Heart right ventricle (tissue), 16 donors: ENCODE results near the gene FAM180A. TPM values are rescaled to one million over a fixed set of nuclear protein-coding genes. Genes with fewer than 3 reads are reported as not detected.
A peak's percentile ranks its signal among the peaks of the same experiment; 100 is the strongest.

ENCODE experiments used
- ATAC-seq, 8 donors: fragments of 200-7000 bp; cut with Tn5 transposase; one replicate each; pipeline ENCODE4 v1.9.1; 2020; ENCODE audit warnings: mild to moderate bottlenecking in 8 of 8, moderate library complexity in 8 of 8, moderate number of reproducible peaks in 1 of 8
- DNase-seq, 2 donors: peaks; one replicate each; pipeline ENCODE4 v3.0.0-alpha.2; 2020
- H3K27ac ChIP-seq, 10 donors: fragments of 200-600 bp; sonication (generic) in 2 of 10; one replicate each; pipeline versions ENCODE4 v1.5.0 to v1.8.0; 2020 to 2022; ENCODE audit warnings: mild to moderate bottlenecking in 3 of 10
- H3K27me3 ChIP-seq, 7 donors: fragments of 200-600 bp; one replicate each; pipeline ENCODE4 v1.8.0; 2021 to 2022; ENCODE audit warnings: mild to moderate bottlenecking in 2 of 7
- H3K36me3 ChIP-seq, 9 donors: fragments of 200-600 bp; sonication (generic) in 1 of 9; one replicate each; pipeline versions ENCODE4 v1.5.0 to v1.8.0; 2020 to 2022; ENCODE audit warnings: mild to moderate bottlenecking in 2 of 9
- H3K4me1 ChIP-seq, 9 donors: fragments of 200-600 bp; sonication (generic) in 1 of 9; one replicate each; pipeline versions ENCODE4 v1.5.0 to v1.8.0; 2020 to 2022; ENCODE audit warnings: mild to moderate bottlenecking in 4 of 9
- H3K4me3 ChIP-seq, 10 donors: fragments of 200-600 bp; sonication (generic) in 2 of 10; one replicate each; pipeline versions ENCODE4 v1.5.0 to v1.8.0; 2020 to 2022; ENCODE audit warnings: mild to moderate bottlenecking in 7 of 10, moderate library complexity in 2 of 10
- H3K9me3 ChIP-seq, 11 donors: fragments of 200-600 bp in 10 of 11; sonication (generic) in 2 of 11; one replicate each; pipeline versions ENCODE4 v1.5.0 to v1.8.0; 2013 to 2022; ENCODE audit warnings: mild to moderate bottlenecking in 2 of 11, control low read depth in 1 of 11, moderate library complexity in 1 of 11
- WGBS, 2 donors: extraction: QIAGEN DNeasy Blood & Tissue Kit; methylation state at CpG; one replicate each; pipeline ENCODE4 v1.1.7; 2013; ENCODE audit warnings: inconsistent platforms in 1 of 2; 5-methylcytosine and 5-hydroxymethylcytosine counted together
- intact Hi-C, 10 donors: fragments of 100-400 bp; cut with DNase I; formaldehyde crosslinking; loops; one replicate each; pipeline versions ENCODE4 v1.11.1 to v1.14.2; 2022
- polyA plus RNA-seq, 2 donors: library from polyadenylated mRNA; stranded (reverse); fragments of 200-250 nt; gene quantifications; one replicate each; pipeline ENCODE4 v1.2.3, GENCODE V29; 2013
- total RNA-seq, 10 donors: library from RNA; stranded (reverse); fragmentation: NEBNext Ultra II Directional in 3 of 10; extraction: Animal tissue kit (Norgen Biotek cat#: 25700) in 3 of 10; gene quantifications; one replicate each; pipeline versions ENCODE4 v1.2.1 to v1.2.4, GENCODE V29; 2021 to 2023
- TF ChIP-seq, protein P1 (sequence below), 9 donors: fragments of 200-600 bp; sonication (generic) in 2 of 9; IDR thresholded peaks; one replicate each; pipeline versions ENCODE4 v1.5.0 to v1.8.0; 2021 to 2022; ENCODE audit warnings: antibody characterized with exemption in 9 of 9, mild to moderate bottlenecking in 5 of 9, moderate library complexity in 1 of 9
- donor health status: Arrhythmogenic right ventricular cardiomyopathy.
- donor health status: ischemic (EF 13 %, LVEDD 7.1; RV severe dilation, severe dysfunction).
- donor health status: healthy with polysubstance abuse.
- donor health status: DM: no; HTN: yes; CAD: no.
- donor health status: DM: no; HTN: no; CAD: no.
- donor health status: ischemic (EF 25% LVEDD 6.9; RV normal size, moderate dysfunction).
- donor health status: ischemic (EF 25% LVEDD 5.7; RV mildly dilated, moderate dysfunction).
- donor health status: healthy.
- donor health status: DM: yes; HTN: yes; CAD: no.
- donor health status: Ischemic cardiomyopathy.
- donor health status: ischemic (EF 35%, LVEDD 5.7; RV mildly dilated, moderate dysfunction).
- donor health status: nonischemic (EF 11% LVEDD 7.7; RV severe dilation, severe dysfunction).
- donor health status: DM: yes; HTN: yes; CAD: no.
- donor health status: PGD.
- donor health status: ischemic (EF 29% LVEDD 5.4; RV normal size, mild dysfunction).
- donor health status: nonischemic (EF 23%, LVEDD 6.1; RV moderate dilation, normal function).

FAM180A gene
- total and polyA plus RNA-seq, 12 donors: 2.0 to 47.6 (median 17.1) TPM

- TF ChIP-seq, protein P1, sequence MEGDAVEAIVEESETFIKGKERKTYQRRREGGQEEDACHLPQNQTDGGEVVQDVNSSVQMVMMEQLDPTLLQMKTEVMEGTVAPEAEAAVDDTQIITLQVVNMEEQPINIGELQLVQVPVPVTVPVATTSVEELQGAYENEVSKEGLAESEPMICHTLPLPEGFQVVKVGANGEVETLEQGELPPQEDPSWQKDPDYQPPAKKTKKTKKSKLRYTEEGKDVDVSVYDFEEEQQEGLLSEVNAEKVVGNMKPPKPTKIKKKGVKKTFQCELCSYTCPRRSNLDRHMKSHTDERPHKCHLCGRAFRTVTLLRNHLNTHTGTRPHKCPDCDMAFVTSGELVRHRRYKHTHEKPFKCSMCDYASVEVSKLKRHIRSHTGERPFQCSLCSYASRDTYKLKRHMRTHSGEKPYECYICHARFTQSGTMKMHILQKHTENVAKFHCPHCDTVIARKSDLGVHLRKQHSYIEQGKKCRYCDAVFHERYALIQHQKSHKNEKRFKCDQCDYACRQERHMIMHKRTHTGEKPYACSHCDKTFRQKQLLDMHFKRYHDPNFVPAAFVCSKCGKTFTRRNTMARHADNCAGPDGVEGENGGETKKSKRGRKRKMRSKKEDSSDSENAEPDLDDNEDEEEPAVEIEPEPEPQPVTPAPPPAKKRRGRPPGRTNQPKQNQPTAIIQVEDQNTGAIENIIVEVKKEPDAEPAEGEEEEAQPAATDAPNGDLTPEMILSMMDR (IDR thresholded peaks at IDR 0.05): no peak
- WGBS, 2 donors: 67 to 68% methylated on average over 7 of the region's 7 CpGs
- ATAC-seq (no peak), DNase-seq (no peak)
- H3K27ac ChIP-seq: no peak overlapping the region
- H3K9me3 ChIP-seq: no peaks in the 10 kb centered on the region
- H3K4me3 ChIP-seq: no peak overlapping the region
- H3K27me3 ChIP-seq: no peaks in the 10 kb centered on the region
- peaks cover 0 to 5% (median under 1%) of the 10 kb centered on the region in 9 donors for H3K4me1 ChIP-seq
- intact Hi-C loops: no loop called here
- H3K36me3 ChIP-seq: no peaks in the 10 kb centered on the region
These were observed 41.6 kb downstream of the FAM180A start for GRCh38 chr7:135706858-135707569.

DNA sequence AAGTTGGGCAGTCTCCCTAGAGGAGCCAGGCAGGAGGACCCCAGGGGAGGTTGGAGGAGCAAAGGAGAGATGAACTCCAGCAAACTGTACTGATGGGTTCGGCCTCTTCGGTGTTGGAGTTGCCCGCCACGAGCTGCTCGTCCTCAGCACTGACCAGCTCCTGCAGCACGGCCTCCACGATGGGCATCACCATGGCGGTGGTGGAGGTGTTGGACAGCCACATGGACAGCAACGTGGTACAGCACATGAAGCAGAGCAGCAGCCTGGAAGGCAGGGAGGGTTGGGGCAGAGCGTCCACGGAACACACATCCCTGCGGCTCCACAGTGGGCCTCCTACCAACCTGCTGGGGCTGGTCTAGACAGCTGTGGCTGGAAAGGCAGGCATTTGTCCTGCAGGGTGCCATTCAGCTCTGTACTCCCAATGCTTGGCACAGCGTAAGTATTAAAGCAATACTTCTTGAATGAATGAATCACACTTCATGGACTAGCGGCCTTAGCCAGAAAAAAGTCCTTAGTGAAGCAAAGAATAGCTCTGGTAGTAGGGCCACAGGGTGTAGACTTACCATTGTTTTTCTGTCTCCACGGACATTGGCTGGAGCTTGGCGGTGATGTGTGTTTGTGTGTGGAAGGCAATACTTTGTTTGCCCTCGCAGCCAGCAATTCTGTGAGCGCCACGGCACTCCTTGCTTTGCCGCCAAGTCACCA lies 42.4 kb downstream of the FAM180A start:
- H3K4me3 ChIP-seq: no peak overlapping the region
- WGBS, 2 donors: 90 to 92% methylated on average over 20 of the region's 20 CpGs
- no peaks in the 10 kb centered on the region for H3K36me3 ChIP-seq
- TF ChIP-seq, protein P1 (IDR thresholded peaks at IDR 0.05): no peak
- no peaks in the 10 kb centered on the region for H3K27me3 ChIP-seq
- intact Hi-C loops: no loop called here
- H3K4me1 ChIP-seq: no peaks in the 10 kb centered on the region
- DNase-seq (no peak), ATAC-seq (peak in 1 of 8 donors; percentile 14)
- H3K27ac ChIP-seq: no peak overlapping the region
- H3K9me3 ChIP-seq: no peaks in the 10 kb centered on the region

DNA sequence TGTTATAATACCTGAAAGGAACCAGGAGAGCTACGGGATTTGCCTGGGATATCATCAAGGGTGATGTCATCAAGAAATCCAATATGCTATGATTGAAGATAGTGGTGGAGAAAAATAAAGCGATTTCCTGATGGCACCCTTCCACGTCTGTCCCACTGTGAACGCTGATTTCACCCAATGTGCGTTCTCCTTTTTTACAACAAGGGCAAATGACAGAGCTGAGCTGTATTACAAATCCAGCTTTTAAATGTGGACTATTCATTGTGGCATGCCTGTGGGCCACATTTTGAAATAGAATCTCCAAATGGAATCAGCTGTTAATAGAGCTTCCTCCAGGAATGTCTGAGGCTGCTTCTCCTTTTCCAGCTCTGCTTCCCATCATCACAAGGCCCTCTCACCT lies 43.9 kb downstream of the FAM180A start:
- intact Hi-C loops: no loop called here
- Histone ChIP-seq H3K9me3 (no peaks in the 10 kb centered on the region), H3K27me3 (no peaks in the 10 kb centered on the region), H3K4me3 (no peak overlapping the region), H3K27ac (no peak overlapping the region), H3K4me1 (no peaks in the 10 kb centered on the region), H3K36me3 (peaks cover 0 to 11% (median 0%) of the 10 kb centered on the region in 9 donors)
- WGBS, 2 donors: 68 to 82% methylated on average over 5 of the region's 5 CpGs
- TF ChIP-seq, protein P1 (IDR thresholded peaks at IDR 0.05): no peak
- DNase-seq: no peak
- ATAC-seq: no peak

GRCh38 chr7:135704074-135704473 lies 44.5 kb downstream of the FAM180A start:
- H3K27ac ChIP-seq: no peak overlapping the region
- WGBS, 2 donors: 74 to 87% methylated on average over 2 of the region's 2 CpGs
- no peaks in the 10 kb centered on the region for H3K27me3 ChIP-seq
- no peak for DNase-seq
- no peaks in the 10 kb centered on the region for H3K4me1 ChIP-seq
- intact Hi-C loops: no loop called here
- no peaks in the 10 kb centered on the region for H3K9me3 ChIP-seq
- ATAC-seq: peak in 1 of 8 donors; percentile 42
- peaks cover 0 to 12% (median 0%) of the 10 kb centered on the region in 9 donors for H3K36me3 ChIP-seq
- TF ChIP-seq, protein P1 (IDR thresholded peaks at IDR 0.05): peak in 5 of 9 donors; percentile 6 to 34 (median 21)
- no peak overlapping the region for H3K4me3 ChIP-seq
